PC-9 (cell line): ENCODE results near the gene EXOC4.

Experiments used
- CTCF ChIP-seq: fragments of 200-600 bp; sonication (generic); conservative IDR thresholded peaks from 2 replicates; pipeline ENCODE4 v1.6.1; 2017; ENCODE audit warnings: mixed run types, antibody characterized with exemption, mild to moderate bottlenecking, moderate library complexity
- EZH2 ChIP-seq: fragments of 200-600 bp; sonication (generic); IDR thresholded peaks from 2 replicates; pipeline ENCODE4 v1.8.0; 2017; ENCODE audit warnings: antibody characterized with exemption, low read depth

GRCh38 chr7:133301444-133301843 is 48.6 kb downstream of the EXOC4 start:
- TF ChIP-seq CTCF (no peak), EZH2 (no peak)
